HepG2 (cell line): Measurements from ENCODE around the gene TUBB4B. TPM values are rescaled to one million over a fixed set of nuclear protein-coding genes. Genes with fewer than 3 reads are reported as not detected.

ENCODE experiments used
- EP300 ChIP-seq, 3 experiments: sonication (generic) in 1 of 3; formaldehyde crosslinking in 1 of 3; IDR thresholded peaks; 2 replicates each; pipeline versions ENCODE4 v1.5.1 to v1.6.1; 2011 to 2020; ENCODE audit warnings: low read depth in 2 of 3, low read length in 2 of 3, borderline replicate concordance in 1 of 3, improper control_type of control experiment in 1 of 3, mild to moderate bottlenecking in 1 of 3, missing genetic modification reagents in 1 of 3, moderate library complexity in 1 of 3
- HMGA1 ChIP-seq: sonication (generic); formaldehyde crosslinking; conservative IDR thresholded peaks from 2 replicates; pipeline ENCODE4 v1.4.0; 2020; ENCODE audit warnings: missing genetic modification reagents
- KDM1A ChIP-seq: IDR thresholded peaks from 2 replicates; pipeline ENCODE4 v1.6.1; 2016; ENCODE audit warnings: missing compliant biosample characterization
- KDM5A ChIP-seq: fragments of 200-600 bp; sonication (generic); IDR thresholded peaks from 2 replicates; pipeline ENCODE4 v1.7.0; 2018; ENCODE audit warnings: antibody characterized with exemption, mild to moderate bottlenecking, low read length, borderline replicate concordance
- MBD4 ChIP-seq: IDR thresholded peaks from 2 replicates; pipeline ENCODE4 v1.6.1; 2012; ENCODE audit warnings: low read length, inconsistent platforms, borderline replicate concordance
- NFE2L2 ChIP-seq: fragments of 150-350 bp; IDR thresholded peaks from 2 replicates; pipeline ENCODE4 v1.6.1; 2014; ENCODE audit warnings: low read length
- POLR2AphosphoS5 ChIP-seq: IDR thresholded peaks from 2 replicates; pipeline ENCODE4 v1.6.1; 2012; ENCODE audit warnings: low read depth, low read length
- RARA ChIP-seq: IDR thresholded peaks from 2 replicates; pipeline ENCODE4 v1.6.1; 2016; ENCODE audit warnings: missing genetic modification reagents, missing compliant biosample characterization
- SMC3 ChIP-seq: IDR thresholded peaks from 2 replicates; pipeline ENCODE4 v1.6.1; 2011; ENCODE audit warnings: low read length, improper control_type of control experiment
- ZFP36 ChIP-seq: fragments of 150-350 bp; IDR thresholded peaks from 2 replicates; pipeline ENCODE4 v1.6.1; 2018; ENCODE audit warnings: borderline replicate concordance, low read length, low read depth; ENCODE audit not compliant: partially characterized antibody
- ZNF235 ChIP-seq: sonication (generic); formaldehyde crosslinking; IDR thresholded peaks from 2 replicates; pipeline ENCODE4 v1.8.1; 2023; ENCODE audit warnings: mild to moderate bottlenecking, missing genetic modification reagents, borderline replicate concordance
- ZNF44 ChIP-seq: sonication (generic); formaldehyde crosslinking; IDR thresholded peaks from 2 replicates; pipeline ENCODE4 v1.5.1; 2020; ENCODE audit warnings: mild to moderate bottlenecking, missing genetic modification reagents
- polyA plus RNA-seq, 8 experiments: library from polyadenylated mRNA; depleted of rRNA in 3 of 8; stranded (reverse) in 7 of 8; unstranded in 1 of 8; fragments of >200 nt; fragmentation: Illumina TruSeq in 4 of 8; extraction: Trizol in 4 of 8; gene quantifications; 2 replicates each; pipeline versions ENCODE4 v1.2.1 to v1.2.3, GENCODE V29; 2011 to 2016; ENCODE audit warnings: low read depth in 4 of 8, missing spikeins in 1 of 8, mixed read lengths in 1 of 8; ENCODE audit not compliant: insufficient read depth in 1 of 8
- total RNA-seq, 5 experiments: library from RNA; depleted of rRNA; stranded (reverse); fragments of >200 nt; fragmentation: Illumina TruSeq; extraction: Trizol; gene quantifications; 2 replicates each; pipeline ENCODE4 v1.2.3, GENCODE V29; 2016; ENCODE audit warnings: low read depth in 1 of 5
- TF ChIP-seq, protein P1 (sequence below), 2 experiments: sonication (generic) in 1 of 2; formaldehyde crosslinking in 1 of 2; IDR thresholded peaks; 2 replicates each; pipeline versions ENCODE4 v1.4.0 to v1.6.1; 2016 to 2020; ENCODE audit warnings: borderline replicate concordance in 1 of 2, low read depth in 1 of 2, mild to moderate bottlenecking in 1 of 2, missing genetic modification reagents in 1 of 2
- TF ChIP-seq, protein P2 (sequence below): sonication (generic); formaldehyde crosslinking; IDR thresholded peaks from 2 replicates; pipeline ENCODE4 v1.5.1; 2020; ENCODE audit warnings: missing genetic modification reagents, mild to moderate bottlenecking, borderline replicate concordance

Gene TUBB4B
- total and polyA plus RNA-seq, 2 of the 13 experiments (the other 11 are each of a cell fraction or from before 2014, with no cell fraction given), result 182 to 412 TPM

DNA sequence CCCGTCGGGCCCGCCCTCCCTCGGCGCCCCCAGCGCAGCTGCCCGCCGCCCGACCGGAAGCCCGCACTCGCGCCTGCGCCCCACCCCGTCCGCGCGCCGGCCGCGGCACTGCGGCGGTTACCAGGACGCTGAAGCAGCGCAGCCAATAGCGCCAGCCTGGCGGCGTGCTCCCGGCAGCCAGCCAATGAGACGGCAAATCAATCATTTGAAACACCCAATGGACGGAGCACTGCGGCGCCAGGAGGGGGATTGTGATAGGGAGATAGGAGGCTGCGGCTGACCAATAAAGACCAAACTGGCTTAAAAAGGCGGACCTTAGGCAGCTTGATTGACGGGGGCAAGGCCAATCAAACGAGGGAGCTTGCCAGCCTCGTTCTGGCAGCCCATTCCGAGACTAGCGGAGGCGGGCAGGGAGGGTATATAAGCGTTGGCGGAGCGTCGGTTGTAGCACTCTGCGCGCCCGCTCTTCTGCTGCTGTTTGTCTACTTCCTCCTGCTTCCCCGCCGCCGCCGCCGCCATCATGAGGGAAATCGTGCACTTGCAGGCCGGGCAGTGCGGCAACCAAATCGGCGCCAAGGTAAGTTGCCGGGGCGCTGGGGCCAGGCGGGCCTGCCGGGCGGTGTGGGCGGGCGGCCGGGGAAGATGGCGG, at the start of gene TUBB4B (continued):
- TF ChIP-seq, protein P1, sequence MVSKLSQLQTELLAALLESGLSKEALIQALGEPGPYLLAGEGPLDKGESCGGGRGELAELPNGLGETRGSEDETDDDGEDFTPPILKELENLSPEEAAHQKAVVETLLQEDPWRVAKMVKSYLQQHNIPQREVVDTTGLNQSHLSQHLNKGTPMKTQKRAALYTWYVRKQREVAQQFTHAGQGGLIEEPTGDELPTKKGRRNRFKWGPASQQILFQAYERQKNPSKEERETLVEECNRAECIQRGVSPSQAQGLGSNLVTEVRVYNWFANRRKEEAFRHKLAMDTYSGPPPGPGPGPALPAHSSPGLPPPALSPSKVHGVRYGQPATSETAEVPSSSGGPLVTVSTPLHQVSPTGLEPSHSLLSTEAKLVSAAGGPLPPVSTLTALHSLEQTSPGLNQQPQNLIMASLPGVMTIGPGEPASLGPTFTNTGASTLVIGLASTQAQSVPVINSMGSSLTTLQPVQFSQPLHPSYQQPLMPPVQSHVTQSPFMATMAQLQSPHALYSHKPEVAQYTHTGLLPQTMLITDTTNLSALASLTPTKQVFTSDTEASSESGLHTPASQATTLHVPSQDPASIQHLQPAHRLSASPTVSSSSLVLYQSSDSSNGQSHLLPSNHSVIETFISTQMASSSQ (IDR thresholded peaks at IDR 0.05; ENCODE audit: low read depth), result no peak
- TF ChIP-seq, protein P1 (CRISPR knock-in tag; IDR thresholded peaks at IDR 0.05; ENCODE audit: borderline replicate concordance), result no peak; the same call in 1 of the 2 replicates
- TF ChIP-seq MBD4, result no peak
- no peak for TF ChIP-seq ZFP36
- no peak for TF ChIP-seq SMC3
- no peak for TF ChIP-seq EP300 (IDR thresholded peaks at IDR 0.05; ENCODE audit: low read depth in 2 of 2, low read length in 2 of 2)
- peak; percentile 48; the same call in 1 of the 2 replicates for TF ChIP-seq EP300 (CRISPR knock-in tag; IDR thresholded peaks at IDR 0.05; ENCODE audit: borderline replicate concordance)
- TF ChIP-seq KDM5A, result no peak; the same call in 1 of the 2 replicates
- TF ChIP-seq, protein P2, sequence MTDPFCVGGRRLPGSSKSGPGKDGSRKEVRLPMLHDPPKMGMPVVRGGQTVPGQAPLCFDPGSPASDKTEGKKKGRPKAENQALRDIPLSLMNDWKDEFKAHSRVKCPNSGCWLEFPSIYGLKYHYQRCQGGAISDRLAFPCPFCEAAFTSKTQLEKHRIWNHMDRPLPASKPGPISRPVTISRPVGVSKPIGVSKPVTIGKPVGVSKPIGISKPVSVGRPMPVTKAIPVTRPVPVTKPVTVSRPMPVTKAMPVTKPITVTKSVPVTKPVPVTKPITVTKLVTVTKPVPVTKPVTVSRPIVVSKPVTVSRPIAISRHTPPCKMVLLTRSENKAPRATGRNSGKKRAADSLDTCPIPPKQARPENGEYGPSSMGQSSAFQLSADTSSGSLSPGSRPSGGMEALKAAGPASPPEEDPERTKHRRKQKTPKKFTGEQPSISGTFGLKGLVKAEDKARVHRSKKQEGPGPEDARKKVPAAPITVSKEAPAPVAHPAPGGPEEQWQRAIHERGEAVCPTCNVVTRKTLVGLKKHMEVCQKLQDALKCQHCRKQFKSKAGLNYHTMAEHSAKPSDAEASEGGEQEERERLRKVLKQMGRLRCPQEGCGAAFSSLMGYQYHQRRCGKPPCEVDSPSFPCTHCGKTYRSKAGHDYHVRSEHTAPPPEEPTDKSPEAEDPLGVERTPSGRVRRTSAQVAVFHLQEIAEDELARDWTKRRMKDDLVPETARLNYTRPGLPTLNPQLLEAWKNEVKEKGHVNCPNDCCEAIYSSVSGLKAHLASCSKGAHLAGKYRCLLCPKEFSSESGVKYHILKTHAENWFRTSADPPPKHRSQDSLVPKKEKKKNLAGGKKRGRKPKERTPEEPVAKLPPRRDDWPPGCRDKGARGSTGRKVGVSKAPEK (CRISPR knock-in tag), result no peak
- TF ChIP-seq RARA, result peak; percentile 49; the same call in 1 of the 2 replicates
- TF ChIP-seq KDM1A (CRISPR knock-in tag), result no peak
- TF ChIP-seq NFE2L2, result no peak
- TF ChIP-seq HMGA1 (CRISPR knock-in tag), result no peak
- TF ChIP-seq ZNF235, result 0 out of 2 replicates have a peak, but pooled peaks have one; percentile 59
- TF ChIP-seq ZNF44, result no peak
- peak; percentile 99 for TF ChIP-seq POLR2AphosphoS5
